HG03558 (cell line): ENCODE results near the gene PI4KA.

Source experiments
- ATAC-seq: cut with Tn5 transposase; IDR thresholded peaks from one replicate; pipeline ENCODE4 v1.9.1; 2021; ENCODE audit warnings: moderate number of reproducible peaks; ENCODE audit not compliant: unreplicated experiment; ENCODE audit errors: extremely low read depth

PI4KA gene

GRCh38 chr22:20758688-20759087, 99.9 kb downstream of the PI4KA start:
- no peak for ATAC-seq

GRCh38 chr22:20756846-20757245, 101.8 kb downstream of the PI4KA start:
- no peak for ATAC-seq

DNA sequence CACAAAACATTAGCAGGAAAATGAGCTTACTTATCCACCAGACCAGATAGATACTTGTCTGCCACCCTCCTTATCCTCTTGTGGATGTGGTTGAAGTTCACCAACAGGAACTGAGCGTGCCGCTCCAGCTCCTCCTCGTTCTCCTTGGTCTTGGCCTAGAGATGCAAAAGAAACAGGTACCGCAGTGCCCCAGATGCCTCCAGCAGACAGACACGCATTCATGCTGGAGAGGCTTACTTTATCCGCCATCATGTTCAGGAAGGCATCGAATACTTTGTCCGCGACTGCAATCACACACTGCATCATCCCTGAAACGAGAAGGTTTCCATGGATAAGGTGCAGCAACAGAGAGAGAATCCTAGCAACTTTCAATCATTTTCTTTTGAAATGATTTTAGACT, 105.7 kb downstream of the PI4KA start:
- no peak for ATAC-seq

DNA sequence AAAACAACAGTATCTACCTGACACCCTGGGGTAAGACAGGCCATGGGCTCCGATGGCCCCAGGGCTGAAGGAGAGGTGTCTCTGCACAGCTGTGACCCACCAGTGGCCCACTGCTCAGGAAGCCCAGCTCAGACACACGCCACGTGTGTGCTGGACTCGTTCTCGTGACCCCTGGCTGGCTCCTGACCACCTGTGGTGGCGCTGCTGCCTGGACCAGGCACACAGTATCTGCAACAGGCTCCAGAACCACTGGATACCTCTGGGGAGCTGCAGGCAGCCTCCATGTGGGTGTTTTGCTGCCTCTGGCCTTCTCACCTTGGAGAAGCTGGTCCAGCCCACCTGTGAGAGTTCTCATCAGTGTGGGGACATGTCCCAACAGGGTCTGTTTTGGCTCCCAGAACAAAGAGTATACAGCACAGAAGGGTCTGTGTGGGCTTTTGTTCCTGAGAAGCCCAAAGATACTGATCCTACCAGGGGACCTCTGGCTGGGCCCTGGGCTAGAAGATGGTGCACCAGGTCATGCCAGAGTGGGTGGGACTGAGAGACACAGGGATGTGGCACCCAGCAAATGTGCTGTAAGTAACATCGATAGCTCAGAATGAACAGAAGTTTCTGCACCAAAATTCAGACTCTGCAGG, 106.4 kb downstream of the PI4KA start:
- no peak for ATAC-seq

DNA sequence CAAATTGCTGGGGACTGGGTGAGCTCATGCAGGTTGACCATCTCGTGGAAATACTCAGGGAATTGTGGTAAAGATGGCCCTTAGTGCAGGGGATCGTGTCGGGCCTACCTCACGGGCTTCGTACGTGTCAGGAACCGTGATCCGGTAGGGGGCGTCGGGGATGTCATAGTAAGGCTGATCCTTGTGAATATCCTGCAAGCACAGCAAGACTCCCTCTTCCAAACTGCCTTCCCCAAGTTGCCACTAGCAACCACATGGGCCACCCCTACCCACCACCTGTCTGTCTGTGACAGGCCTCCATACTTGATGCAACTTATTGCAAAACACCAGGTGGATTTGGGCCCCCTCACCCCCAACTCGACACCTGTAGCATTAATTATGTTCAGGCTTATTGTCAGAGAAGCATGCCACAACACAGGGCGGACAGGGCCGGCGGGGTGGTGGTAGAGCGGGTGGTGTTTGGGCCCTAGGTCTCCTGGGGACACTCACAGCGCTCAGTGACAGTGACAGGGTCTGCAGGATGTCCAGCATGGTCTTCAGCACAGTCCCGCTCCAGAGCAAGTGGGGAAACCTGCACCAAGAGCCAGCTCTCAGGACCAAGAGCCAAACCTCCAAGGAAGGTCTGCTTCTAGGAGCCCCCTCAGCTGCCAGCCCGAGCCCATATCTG, 107.3 kb downstream of the PI4KA start:
- ATAC-seq: no peak

GRCh38 chr22:20750461-20751184, 108.0 kb downstream of the PI4KA start:
- no peak for ATAC-seq

- no peak for ATAC-seq
Observed at GRCh38 chr22:20749453-20749852, 109.2 kb downstream of the PI4KA start.

DNA sequence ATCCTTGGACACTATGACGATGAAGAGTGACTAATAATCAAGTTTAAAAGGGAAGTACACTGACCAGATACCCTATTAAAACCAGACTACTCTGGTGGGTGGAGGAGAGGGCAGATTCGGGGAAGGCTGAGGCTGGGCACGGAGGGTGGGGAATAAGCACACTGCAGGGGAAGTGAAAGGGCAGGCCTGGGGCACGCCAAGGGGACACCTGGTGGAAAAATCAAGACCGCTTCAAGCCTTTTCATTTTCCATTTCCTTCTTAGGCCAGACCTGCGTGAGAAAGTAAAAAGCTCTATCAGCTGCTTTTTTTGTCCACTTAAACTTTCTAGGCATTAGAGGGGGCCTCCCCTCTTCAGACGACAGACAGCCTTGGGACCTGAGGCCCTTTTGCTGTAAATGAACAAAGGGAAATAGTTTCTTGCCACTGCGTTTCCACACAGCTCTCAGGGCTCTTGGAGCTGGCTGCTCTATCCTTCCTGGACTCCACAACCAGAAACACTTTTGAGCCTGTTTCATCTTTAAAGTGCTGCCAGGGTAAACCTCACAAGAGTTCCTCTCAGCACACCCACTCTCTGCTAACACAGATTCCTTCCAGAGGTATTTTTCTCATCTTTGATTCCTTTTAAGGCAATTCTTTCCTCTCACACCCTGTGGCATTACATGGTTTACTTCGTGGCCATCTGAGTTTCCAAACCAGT, 109.7 kb downstream of the PI4KA start:
- ATAC-seq: no peak

GRCh38 chr22:20748082-20748481, 110.5 kb downstream of the PI4KA start:
- no peak for ATAC-seq

- ATAC-seq: no peak
Observed at GRCh38 chr22:20747223-20747622, 111.4 kb downstream of the PI4KA start.

- no peak for ATAC-seq
Observed at GRCh38 chr22:20746431-20747189, 112.0 kb downstream of the PI4KA start.

- ATAC-seq: no peak
Observed at GRCh38 chr22:20745119-20745518, 113.5 kb downstream of the PI4KA start.

- ATAC-seq: no peak
Observed at GRCh38 chr22:20744456-20744855, 114.2 kb downstream of the PI4KA start.

GRCh38 chr22:20742764-20743163, 115.8 kb downstream of the PI4KA start:
- ATAC-seq: no peak

DNA sequence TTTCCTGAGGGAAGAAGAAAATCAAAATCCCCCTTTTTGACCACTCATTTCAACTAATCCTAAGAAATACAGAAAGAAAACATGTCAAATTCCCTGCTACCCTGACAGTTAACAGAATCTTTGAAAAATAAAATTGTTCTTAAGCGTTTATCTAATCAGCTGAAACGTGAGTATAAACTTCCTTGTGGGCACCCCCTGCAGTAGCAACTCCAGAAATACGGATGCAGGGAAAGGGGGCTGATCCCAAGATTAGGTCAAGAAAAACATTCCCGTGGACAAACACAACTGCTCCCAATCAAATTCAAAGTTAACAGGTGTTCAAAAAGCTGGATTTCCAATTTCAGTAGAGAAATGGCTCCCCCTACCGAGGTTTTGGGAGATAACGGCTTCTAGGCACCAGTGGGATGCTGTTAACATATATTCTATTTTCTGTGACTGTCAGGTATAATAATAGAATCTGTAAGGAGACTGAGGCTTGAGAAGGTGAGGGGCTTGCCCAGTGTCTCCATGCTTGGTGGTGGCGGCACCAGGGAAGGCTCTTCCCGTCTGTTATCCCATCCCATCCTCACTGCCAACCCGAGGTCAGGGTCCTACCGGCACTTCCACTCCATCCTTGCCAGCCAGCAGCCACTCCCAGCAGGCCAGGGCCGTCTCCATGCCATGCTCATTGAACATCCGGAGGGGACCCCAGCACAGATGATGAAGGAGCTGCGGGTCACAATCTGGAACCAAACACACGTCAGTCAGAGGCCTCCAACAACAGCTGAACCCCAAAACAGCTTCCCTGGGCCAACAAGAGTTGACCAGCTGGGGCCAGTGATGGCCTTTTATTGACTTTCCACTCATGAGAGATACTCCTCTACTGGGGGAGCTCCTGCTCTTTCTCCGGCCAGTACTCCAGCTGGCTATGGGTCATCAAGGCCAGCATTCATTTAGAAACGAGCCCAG, 116.7 kb downstream of the PI4KA start:
- ATAC-seq: no peak

DNA sequence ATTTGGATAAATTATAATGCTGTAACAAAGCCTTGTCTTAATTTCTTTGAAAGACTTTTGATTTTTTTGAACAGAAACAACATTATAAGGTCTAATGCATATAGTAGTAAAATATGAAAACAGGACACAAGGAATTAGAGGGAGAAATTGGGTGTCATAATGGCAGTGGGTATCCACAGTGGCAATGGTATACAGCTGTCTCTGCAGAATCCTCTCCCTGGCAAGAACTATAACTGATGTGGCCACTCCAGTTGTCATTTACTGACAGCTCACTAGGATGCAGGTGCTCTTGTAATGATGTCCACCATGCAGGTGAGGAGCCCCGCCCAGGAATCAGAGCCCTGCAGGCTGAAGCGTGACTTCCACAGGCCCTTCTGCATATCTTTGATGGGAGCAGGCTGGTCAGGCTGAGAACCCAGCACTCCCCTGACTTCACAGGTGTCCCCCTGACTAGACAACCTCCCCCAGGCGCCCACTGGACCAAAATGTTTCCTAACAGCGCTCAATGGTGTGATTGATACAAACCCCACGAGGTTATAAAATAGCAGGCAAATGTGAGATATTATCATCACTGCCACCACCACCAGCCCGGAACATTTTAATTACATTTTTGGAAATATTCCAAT, 117.5 kb downstream of the PI4KA start:
- ATAC-seq: no peak

DNA sequence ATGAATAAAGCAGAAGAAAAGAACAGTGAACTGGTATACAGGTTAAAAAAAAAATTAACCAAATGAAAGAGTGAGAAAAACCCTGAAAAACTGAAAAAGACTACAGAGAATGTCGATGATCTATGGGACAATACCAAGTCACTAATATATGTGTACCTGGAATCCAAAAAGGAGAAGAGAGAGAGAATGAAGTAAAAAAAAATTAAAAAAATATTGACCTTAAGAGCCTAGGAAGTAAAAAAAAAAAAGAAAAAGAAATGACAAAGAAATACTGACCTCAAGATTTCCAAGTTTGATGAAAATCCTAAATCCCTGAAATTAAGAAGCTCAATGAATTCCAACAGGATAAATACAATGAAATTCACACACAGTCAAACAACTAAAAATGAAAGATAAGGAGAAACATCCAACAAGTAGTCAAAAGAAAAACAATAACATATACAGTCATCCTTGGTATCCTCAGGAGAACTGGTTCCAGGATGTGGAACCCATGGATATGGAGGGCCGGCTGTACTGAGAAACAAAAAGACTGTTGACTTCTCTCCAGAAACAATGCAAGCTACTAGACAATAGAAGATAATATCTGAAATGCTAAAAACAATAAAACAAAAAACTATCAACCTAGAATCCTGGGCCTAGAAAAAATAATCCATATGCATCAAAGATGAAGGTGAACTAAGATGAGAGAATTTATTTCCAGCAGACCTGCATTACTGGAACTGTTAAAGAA, 118.2 kb downstream of the PI4KA start:
- ATAC-seq: no peak
